Left cardiac atrium (tissue), 4 donors: ENCODE data around the gene CLEC3B. TPM values are rescaled to one million over a fixed set of nuclear protein-coding genes. Genes with fewer than 3 reads are reported as not detected.

ENCODE experiments used
- ATAC-seq, 2 donors: fragments of 200-7000 bp; cut with Tn5 transposase; one replicate each; pipeline ENCODE4 v1.9.1; 2020; ENCODE audit warnings: mild to moderate bottlenecking in 2 of 2, moderate library complexity in 2 of 2
- DNase-seq: peaks from one replicate; pipeline ENCODE4 v3.0.0-alpha.2; 2020
- intact Hi-C, 2 donors: fragments of 100-400 bp; cut with DNase I; formaldehyde crosslinking; loops; one replicate each; pipeline versions ENCODE4 v1.14.1 to v1.15.1; 2022 to 2023
- total RNA-seq, 2 donors: library from RNA; stranded (reverse); fragmentation: NEBNext Ultra II Directional; extraction: Animal tissue kit (Norgen Biotek cat#: 25700); gene quantifications; one replicate each; pipeline ENCODE4 v1.2.1, GENCODE V29; 2021
- donor health status: DM: no; HTN: yes; CAD: no.
- donor health status: DM: no; HTN: yes; CAD: no; lungs with severe emphysema.
- donor health status: DM: yes; HTN: yes; CAD: no.
- donor health status: Dilated cardiomyopathy.

The CLEC3B gene
- total RNA-seq, 2 donors from 2014 or later = 107 to 132 TPM

GRCh38 chr3:45084361-45084760 lies 58.3 kb downstream of the CLEC3B start:
- DNase-seq (no peak), ATAC-seq (no peak)
- intact Hi-C loops = no loop called here

DNA sequence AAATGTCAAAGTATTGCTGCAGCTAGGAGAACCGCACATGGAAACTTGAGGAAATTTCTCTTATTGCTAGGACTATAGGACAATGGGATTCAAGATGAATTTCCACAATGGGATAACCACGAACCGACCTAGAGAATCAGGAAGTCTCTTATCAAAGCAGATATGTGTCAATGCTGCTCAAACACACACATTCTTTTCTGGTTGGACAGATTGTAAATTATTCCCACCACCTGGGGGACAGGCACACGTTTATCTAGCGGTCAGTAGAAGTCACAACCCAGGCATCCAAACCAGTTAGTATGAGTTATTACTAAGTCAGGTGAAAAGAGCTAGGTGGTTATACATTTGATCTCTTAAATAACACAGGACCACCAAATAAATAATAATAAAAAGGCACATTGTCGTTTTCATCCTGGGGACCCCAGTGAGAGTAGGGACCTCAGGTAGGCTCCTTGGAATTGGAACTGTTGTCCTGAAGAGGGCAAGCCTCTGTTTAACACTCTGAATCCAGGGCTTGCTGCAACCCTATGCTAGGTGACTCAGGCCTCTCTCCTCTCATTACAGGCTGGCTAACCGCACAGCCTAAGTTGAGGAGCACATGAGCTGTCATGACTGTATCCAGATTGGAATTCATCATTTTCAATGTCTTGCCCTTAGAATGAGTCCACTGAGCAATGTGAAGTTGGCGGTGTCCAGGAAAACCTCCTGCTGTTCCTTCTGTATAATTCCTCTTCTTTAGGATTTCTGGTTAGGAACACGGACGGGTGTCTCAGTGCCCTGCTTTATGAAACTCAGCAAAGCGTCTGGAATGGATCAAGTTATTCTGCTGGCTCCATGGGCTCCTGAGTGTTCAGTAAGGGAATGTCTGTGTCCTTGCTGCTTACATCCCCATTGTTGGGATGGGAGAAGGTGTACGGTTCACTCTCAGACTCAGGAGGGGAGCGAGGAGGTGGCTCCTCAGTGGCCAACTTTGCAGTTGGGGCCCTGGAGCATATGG lies 59.0 kb downstream of the CLEC3B start:
- ATAC-seq = no peak
- intact Hi-C loops = no loop called here
- DNase-seq = no peak

Other genes starting within 250 kb of the CLEC3B start
- gene TMEM42, start 164.4 kb upstream of the CLEC3B start, total RNA-seq = 10 to 100 TPM in 1 of 2 donors, 1 to 10 TPM in 1; 7.4 to 10.4 TPM
- gene TGM4, start 151.7 kb upstream of the CLEC3B start, total RNA-seq = not detected
- gene ZDHHC3, start 50.1 kb upstream of the CLEC3B start, total RNA-seq = 10 to 100 TPM; 42.7 to 45.5 TPM
- gene EXOSC7, start 50.1 kb upstream of the CLEC3B start, total RNA-seq = 10 to 100 TPM; 21.0 to 32.1 TPM
- 1 to 10 TPM in 1 of 2 donors, under 1 TPM in 1; 0.74 to 1.3 TPM for gene CDCP1, start 120.1 kb downstream of the CLEC3B start, total RNA-seq
- under 1 TPM; 0.44 to 0.56 TPM for gene TMEM158, start 200.0 kb downstream of the CLEC3B start, total RNA-seq